H1 (cell line): ENCODE measurements around the gene CELF4. TPM values are rescaled to one million over a fixed set of nuclear protein-coding genes. Genes with fewer than 3 reads are reported as not detected.

Source experiments
- CTCF ChIA-PET: fragments of 300-600 bp; sonication (Branson Sonifier 250); formaldehyde crosslinking; loops from one replicate; lab custom pipeline; 2021; ENCODE audit not compliant: partially characterized antibody; lab: Charles Lee
- POLR2A ChIA-PET: fragments of 300-600 bp; sonication (Branson Sonifier 250); formaldehyde crosslinking; loops from one replicate; lab custom pipeline; 2021; ENCODE audit warnings: inconsistent platforms; ENCODE audit not compliant: partially characterized antibody; lab: Charles Lee
- DNase-seq, 2 experiments: peaks; one replicate each; pipeline versions ENCODE4 v3.0.0 to v3.0.0-alpha.2; 2010 to 2022; ENCODE audit warnings: low spot score in 2 of 2, low read depth in 1 of 2, mixed read lengths in 1 of 2
- FAIRE-seq: peaks from 2 replicates; lab custom pipeline; 2011; peaks lifted over from hg19 to GRCh38; lab: Jason Lieb, UNC
- H2AFZ ChIP-seq: 2 replicates; pipeline ENCODE4 v1.8.1; 2012; ENCODE audit warnings: low read length, inconsistent platforms
- H2AK5ac ChIP-seq: 2 replicates; pipeline ENCODE4 v1.6.1; 2013; ENCODE audit warnings: low read depth, low read length
- H2BK120ac ChIP-seq: replicated peaks from 2 replicates; pipeline ENCODE3; 2013; ENCODE audit warnings: low read depth, low read length, inconsistent platforms
- H2BK12ac ChIP-seq: 2 replicates; pipeline ENCODE4 v1.6.1; 2013; ENCODE audit warnings: low read depth, low read length
- H2BK15ac ChIP-seq: 2 replicates; pipeline ENCODE4 v1.6.1; 2013; ENCODE audit warnings: low read length
- H2BK20ac ChIP-seq: 2 replicates; pipeline ENCODE4 v1.6.1; 2013; ENCODE audit warnings: low read length
- H2BK5ac ChIP-seq: 2 replicates; pipeline ENCODE4 v1.6.1; 2013; ENCODE audit warnings: low read depth, low read length
- H3K14ac ChIP-seq: 2 replicates; pipeline ENCODE4 v1.6.1; 2013; ENCODE audit warnings: inconsistent platforms; ENCODE audit not compliant: insufficient read length
- H3K18ac ChIP-seq: 2 replicates; pipeline ENCODE4 v1.6.1; 2013; ENCODE audit warnings: low read length; ENCODE audit errors: extremely low read depth
- H3K23ac ChIP-seq: 2 replicates; pipeline ENCODE4 v1.6.1; 2013; ENCODE audit warnings: inconsistent platforms; ENCODE audit not compliant: insufficient read length
- H3K23me2 ChIP-seq: 2 replicates; pipeline ENCODE4 v1.6.1; 2013; ENCODE audit warnings: low read depth, low read length
- H3K27ac ChIP-seq: 2 replicates; pipeline ENCODE4 v1.6.1; 2011; ENCODE audit warnings: low read depth, low read length, inconsistent platforms
- H3K27me3 ChIP-seq, 4 experiments: replicated peaks in 1 of 4; 1 replicate in 1 of 4; 2 replicates in 3 of 4; pipeline versions ENCODE4 v1.6.1 to v1.8.1; 2011 to 2013; ENCODE audit warnings: low read length in 3 of 4, mild to moderate bottlenecking in 3 of 4, inconsistent platforms in 2 of 4, mixed read lengths in 2 of 4, moderate library complexity in 1 of 4; ENCODE audit not compliant: control insufficient read depth in 3 of 4, insufficient read depth in 3 of 4; ENCODE audit errors: extremely low read depth in 1 of 4
- H3K36me3 ChIP-seq, 4 experiments: 2 replicates each; pipeline versions ENCODE4 v1.6.1 to v1.8.1; 2011 to 2013; ENCODE audit warnings: mild to moderate bottlenecking in 4 of 4, low read length in 3 of 4, moderate library complexity in 2 of 4, control low read depth in 1 of 4, inconsistent platforms in 1 of 4; ENCODE audit not compliant: insufficient read depth in 4 of 4, control insufficient read depth in 2 of 4
- H3K4ac ChIP-seq: replicated peaks from 2 replicates; pipeline ENCODE3; 2013; ENCODE audit warnings: low read length, low read depth, mixed read lengths, inconsistent platforms; ENCODE audit not compliant: insufficient read length
- H3K4me1 ChIP-seq, 4 experiments: replicated peaks in 1 of 4; 1 replicate in 1 of 4; 2 replicates in 3 of 4; pipeline versions ENCODE4 v1.6.1 to v1.8.1; 2011 to 2013; ENCODE audit warnings: low read length in 3 of 4, inconsistent platforms in 2 of 4, mixed read lengths in 1 of 4; ENCODE audit not compliant: insufficient read depth in 4 of 4, control insufficient read depth in 3 of 4
- H3K4me2 ChIP-seq, 2 experiments: 2 replicates each; pipeline versions ENCODE4 v1.6.1 to v1.8.1; 2011 to 2013; ENCODE audit warnings: low read depth in 2 of 2, low read length in 2 of 2, control low read depth in 1 of 2, inconsistent platforms in 1 of 2, mild to moderate bottlenecking in 1 of 2; ENCODE audit not compliant: insufficient read depth in 1 of 2
- H3K4me3 ChIP-seq, 4 experiments: fragments of 200-600, 300-600 bp in 1 of 4; sonication (generic), shearing (Covaris generic), sonication (Bioruptor Twin) in 1 of 4; 2 replicates each; pipeline versions ENCODE4 v1.5.1 to v1.8.1; 2011 to 2016; ENCODE audit warnings: low read length in 4 of 4, low read depth in 3 of 4, control low read depth in 2 of 4, inconsistent platforms in 2 of 4, mild to moderate bottlenecking in 2 of 4, mixed read lengths in 1 of 4, moderate library complexity in 1 of 4; ENCODE audit not compliant: insufficient read depth in 2 of 4; ENCODE audit errors: extremely low read depth in 1 of 4
- H3K56ac ChIP-seq: replicated peaks from 2 replicates; pipeline ENCODE3; 2013; ENCODE audit warnings: low read depth, mild to moderate bottlenecking, mixed read lengths, low read length, inconsistent platforms; ENCODE audit not compliant: insufficient read length
- H3K79me1 ChIP-seq: 2 replicates; pipeline ENCODE4 v1.6.1; 2013; ENCODE audit warnings: low read depth, low read length, control low read depth
- H3K79me2 ChIP-seq, 2 experiments: 2 replicates each; pipeline versions ENCODE4 v1.6.1 to v1.8.1; 2012 to 2013; ENCODE audit warnings: low read length in 2 of 2, mild to moderate bottlenecking in 2 of 2, inconsistent platforms in 1 of 2; ENCODE audit not compliant: insufficient read depth in 2 of 2, control insufficient read depth in 1 of 2
- H3K9ac ChIP-seq, 4 experiments: replicated peaks in 1 of 4; 1 replicate in 1 of 4; 2 replicates in 3 of 4; pipeline versions ENCODE4 v1.6.1 to v1.8.1; 2011 to 2013; ENCODE audit warnings: low read depth in 3 of 4, low read length in 3 of 4, control low read depth in 2 of 4, mild to moderate bottlenecking in 2 of 4, moderate library complexity in 2 of 4, inconsistent platforms in 1 of 4; ENCODE audit errors: extremely low read depth in 1 of 4
- H3K9me3 ChIP-seq, 2 experiments: 2 replicates each; pipeline versions ENCODE4 v1.6.1 to v1.8.1; 2012 to 2013; ENCODE audit warnings: mild to moderate bottlenecking in 2 of 2, moderate library complexity in 2 of 2, control low read depth in 1 of 2, inconsistent platforms in 1 of 2, low read depth in 1 of 2, low read length in 1 of 2, mixed read lengths in 1 of 2; ENCODE audit not compliant: insufficient read depth in 2 of 2
- H4K20me1 ChIP-seq, 2 experiments: replicated peaks in 1 of 2; 2 replicates each; pipeline versions ENCODE3 to v1.8.1; 2011 to 2013; ENCODE audit warnings: inconsistent platforms in 2 of 2, low read length in 2 of 2, mild to moderate bottlenecking in 1 of 2; ENCODE audit not compliant: insufficient read depth in 2 of 2, control insufficient read depth in 1 of 2
- H4K5ac ChIP-seq: 2 replicates; pipeline ENCODE4 v1.6.1; 2013; ENCODE audit warnings: low read length, low read depth, mixed read lengths, inconsistent platforms; ENCODE audit not compliant: insufficient read length
- H4K8ac ChIP-seq: 2 replicates; pipeline ENCODE4 v1.8.0; 2013; ENCODE audit warnings: mild to moderate bottlenecking, moderate library complexity, low read length, inconsistent platforms; ENCODE audit not compliant: insufficient read depth; ENCODE audit errors: extremely low read depth
- H4K91ac ChIP-seq: replicated peaks from 2 replicates; pipeline ENCODE3; 2013; ENCODE audit warnings: low read length, mixed read lengths, inconsistent platforms; ENCODE audit not compliant: insufficient read length
- ASH2L ChIP-seq: fragments of 200-600, 300-600 bp; sonication (generic); IDR thresholded peaks from one replicate; pipeline ENCODE4 v1.7.1; 2017; ENCODE audit warnings: low read length
- CREB1 ChIP-seq: IDR thresholded peaks from 2 replicates; pipeline ENCODE4 v1.6.1; 2012; ENCODE audit warnings: inconsistent platforms
- CTCF ChIP-seq, 3 experiments: IDR thresholded peaks; 1 replicate in 2 of 3; 2 replicates in 1 of 3; pipeline versions ENCODE4 v1.5.1 to v1.6.1; 2011; ENCODE audit warnings: low read length in 3 of 3, mild to moderate bottlenecking in 3 of 3, inconsistent platforms in 2 of 3, low read depth in 1 of 3, moderate library complexity in 1 of 3; ENCODE audit not compliant: insufficient read depth in 1 of 3; ENCODE audit errors: control extremely low read depth in 1 of 3
- HDAC2 ChIP-seq, 2 experiments: fragments of 300-600 bp in 1 of 2; sonication (generic) in 1 of 2; IDR thresholded peaks; 2 replicates each; pipeline ENCODE4 v1.6.1; 2011 to 2012; ENCODE audit warnings: low read depth in 2 of 2, low read length in 2 of 2, mild to moderate bottlenecking in 2 of 2, moderate library complexity in 2 of 2, borderline replicate concordance in 1 of 2, inconsistent platforms in 1 of 2
- NANOG ChIP-seq: IDR thresholded peaks from 2 replicates; pipeline ENCODE4 v1.6.1; 2011; ENCODE audit warnings: low read length, low read depth, mild to moderate bottlenecking, inconsistent platforms; ENCODE audit not compliant: insufficient read depth, poor library complexity, severe bottlenecking
- NRF1 ChIP-seq: IDR thresholded peaks from 2 replicates; pipeline ENCODE4 v1.6.1; 2011; ENCODE audit warnings: mild to moderate bottlenecking, low read depth, low read length, improper control_type of control experiment
- POLR2AphosphoS5 ChIP-seq: IDR thresholded peaks from 2 replicates; pipeline ENCODE4 v1.6.1; 2011; ENCODE audit warnings: low read depth, low read length
- POU5F1 ChIP-seq: IDR thresholded peaks from 2 replicates; pipeline ENCODE4 v1.6.1; 2011; ENCODE audit warnings: low read depth, mild to moderate bottlenecking, low read length, moderate library complexity
- RXRA ChIP-seq: IDR thresholded peaks from 2 replicates; pipeline ENCODE4 v1.6.1; 2011; ENCODE audit warnings: low read depth, mild to moderate bottlenecking, low read length, moderate library complexity; ENCODE audit not compliant: insufficient read depth
- SAP30 ChIP-seq: fragments of 300-600 bp; sonication (generic); IDR thresholded peaks from 2 replicates; pipeline ENCODE4 v1.7.1; 2012; ENCODE audit warnings: low read length, moderate library complexity, mild to moderate bottlenecking, inconsistent platforms; ENCODE audit not compliant: insufficient read depth, insufficient replicate concordance
- SIN3A ChIP-seq, 2 experiments: IDR thresholded peaks in 1 of 2; conservative IDR thresholded peaks in 1 of 2; 2 replicates each; pipeline ENCODE4 v1.6.1; 2011 to 2012; ENCODE audit warnings: low read length in 2 of 2, improper control_type of control experiment in 1 of 2, low read depth in 1 of 2, mild to moderate bottlenecking in 1 of 2
- WGBS, 2 experiments: shearing (Covaris generic) in 1 of 2; methylation state at CpG; one replicate each; pipeline versions ENCODE4 v1.1.6 to v1.1.7; 2013 to 2015; ENCODE audit warnings: low lambda C conversion rate in 2 of 2, mixed read lengths in 2 of 2, inconsistent platforms in 1 of 2, low coverage in 1 of 2, missing lambda C conversion rate in 1 of 2; ENCODE audit not compliant: insufficient replicate concordance in 2 of 2, insufficient coverage in 1 of 2, insufficient read length in 1 of 2; ENCODE audit errors: extremely low coverage in 1 of 2, missing lambda C conversion rate in 1 of 2; 5-methylcytosine and 5-hydroxymethylcytosine counted together
- polyA plus RNA-seq, 7 experiments: library from polyadenylated mRNA; depleted of rRNA in 3 of 7; stranded (reverse) in 5 of 7; unstranded in 2 of 7; fragments of >200 nt in 5 of 7; fragments of 200-250 nt in 2 of 7; gene quantifications; 1 replicate in 5 of 7; 2 replicates in 1 of 7; 4 replicates in 1 of 7; pipeline versions ENCODE4 v1.2.1 to v1.2.3, GENCODE V29; 2011 to 2013; ENCODE audit warnings: missing spikeins in 2 of 7, mixed read lengths in 2 of 7
- total RNA-seq: library from RNA; stranded (reverse); fragmentation: NEBNext Ultra II Directional; extraction: Animal tissue kit (Norgen Biotek cat#: 25700); gene quantifications from 2 replicates; pipeline ENCODE4 v1.2.1, GENCODE V29; 2021

Gene CELF4
- total and polyA plus RNA-seq, 2 of the 8 experiments (the other 6 are each of a cell fraction or from before 2014, with no cell fraction given), result 1.6 to 3.4 TPM

- no peak overlapping the region for H2BK20ac ChIP-seq
- H2AK5ac ChIP-seq, result no peak overlapping the region
- H2BK12ac ChIP-seq, result no peak overlapping the region
- H3K4me3 ChIP-seq, result no peak overlapping the region
- ChIA-PET POLR2A (interaction anchor here (0.6 kb wide), 1 partner anchor 229 kb away, joined by 3 read pairs; no protein-coding TSS in a partner anchor), CTCF (interaction anchor here (1.3 to 2.2 kb wide), 2 partner anchors 9 to 18 kb away, joined by 4 to 10 read pairs; no protein-coding TSS in a partner anchor)
- H3K27me3 ChIP-seq, result no peaks in the 10 kb centered on the region; a peak in 1 of 7 replicates
- no peak for FAIRE-seq
- no peak overlapping the region for H3K14ac ChIP-seq
- H3K4me1 ChIP-seq, result peaks cover 0 to 3% (median 0%) of the 10 kb centered on the region in 4 experiments; a peak in 1 of 7 replicates
- peaks cover 5% of the 10 kb centered on the region; the same call in 1 of the 2 replicates for H3K23me2 ChIP-seq
- no peak overlapping the region for H3K23ac ChIP-seq
- no peak overlapping the region for H2AFZ ChIP-seq
- H3K4me2 ChIP-seq, result no peak overlapping the region
- H4K5ac ChIP-seq, result no peak overlapping the region
- H3K79me2 ChIP-seq, result no peaks in the 10 kb centered on the region
- H3K27ac ChIP-seq, result no peak overlapping the region
- no peaks in the 10 kb centered on the region for H3K79me1 ChIP-seq
- H3K9ac ChIP-seq, result no peak overlapping the region
- 93% methylated on average over 12 of the region's 12 CpGs; no CpG with 5 or more reads in 1 of the 2 experiments for WGBS, 2 experiments
- H4K20me1 ChIP-seq, result peaks cover 0 to 5% of the 10 kb centered on the region in 2 experiments
- no peaks in the 10 kb centered on the region for H3K9me3 ChIP-seq
- no peak overlapping the region for H4K8ac ChIP-seq
- no peak for DNase-seq
- no peak overlapping the region for H2BK5ac ChIP-seq
- H3K36me3 ChIP-seq, result no peaks in the 10 kb centered on the region
- no peak overlapping the region for H2BK120ac ChIP-seq
- H3K18ac ChIP-seq, result no peak overlapping the region
- no peak overlapping the region for H3K56ac ChIP-seq
- no peak overlapping the region for H3K4ac ChIP-seq
- H2BK15ac ChIP-seq, result no peak overlapping the region
- no peak overlapping the region for H4K91ac ChIP-seq
- no peak for TF ChIP-seq NANOG
- no peak for TF ChIP-seq POU5F1
- no peak for TF ChIP-seq HDAC2 (IDR thresholded peaks at IDR 0.05; ENCODE audit: borderline replicate concordance in 1 of 2, low read depth in 2 of 2, low read length in 2 of 2)
- no peak for TF ChIP-seq ASH2L
- TF ChIP-seq CREB1, result no peak
- TF ChIP-seq NRF1, result no peak
- TF ChIP-seq SAP30, result no peak
- no peak for TF ChIP-seq CTCF (IDR thresholded peaks at IDR 0.05; ENCODE audit: control extremely low read depth in 1 of 3, insufficient read depth in 1 of 3, low read depth in 1 of 3, low read length in 3 of 3)
- no peak for TF ChIP-seq SIN3A (conservative IDR thresholded peaks at IDR 0.05 in 1 of 2, IDR thresholded peaks at IDR 0.05 in 1 of 2; ENCODE audit: low read depth in 1 of 2, low read length in 2 of 2)
- no peak for TF ChIP-seq POLR2AphosphoS5
- TF ChIP-seq RXRA, result no peak
Observed at GRCh38 chr18:37285825-37286224, 279.8 kb downstream of the CELF4 start.
